HTR-8/SVneo (cell line): ENCODE results near the gene DESI1.
A peak's percentile ranks its signal among the peaks of the same experiment; 100 is the strongest.
"Not testable (repeated sequence)": the region's sequence is repeated elsewhere in the genome, so short reads cannot be mapped to it uniquely, and the experiment has no call there.

Source experiments
- DNase-seq: peaks from one replicate; pipeline ENCODE4 v3.0.0; 2011; ENCODE audit warnings: low spot score, mixed read lengths; ENCODE audit not compliant: insufficient read length
- FAIRE-seq: peaks from 2 replicates; lab custom pipeline; 2011; peaks lifted over from hg19 to GRCh38; lab: Jason Lieb, UNC

The DESI1 gene

DNA sequence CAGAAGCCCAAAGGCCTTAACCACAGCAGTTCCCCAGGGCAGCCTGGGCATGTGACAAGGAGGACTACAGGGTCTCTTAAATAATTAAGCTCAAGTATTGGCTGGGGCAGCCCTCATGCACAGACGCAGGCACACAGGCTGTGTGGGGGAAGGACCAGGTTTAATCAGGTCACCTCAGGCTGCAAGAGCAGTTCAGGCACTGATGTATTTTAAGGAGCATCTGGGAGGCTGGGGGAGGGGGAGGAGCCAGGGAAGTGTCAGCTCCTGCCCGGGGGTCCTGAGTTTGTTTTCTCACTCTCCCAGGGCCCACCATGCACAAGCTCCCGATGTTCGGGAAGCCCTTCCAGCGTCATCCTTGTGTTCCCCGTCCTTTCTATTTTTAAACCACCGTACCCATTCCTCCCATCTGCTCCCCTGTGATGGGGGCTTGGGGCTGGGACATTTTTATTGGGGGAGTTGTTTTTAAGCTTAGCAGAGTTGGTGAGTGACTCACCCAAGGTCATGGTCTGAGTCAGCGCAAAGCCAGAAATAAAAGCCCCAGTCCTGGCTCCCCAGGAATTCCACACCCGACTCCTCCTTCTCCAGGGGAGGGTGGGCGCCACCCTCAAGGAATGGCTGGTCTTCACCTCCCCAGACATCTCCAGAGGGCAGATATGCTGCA, 57.7 kb downstream of the DESI1 start:
- DNase-seq (peak; percentile 76), FAIRE-seq (no peak)

DNA sequence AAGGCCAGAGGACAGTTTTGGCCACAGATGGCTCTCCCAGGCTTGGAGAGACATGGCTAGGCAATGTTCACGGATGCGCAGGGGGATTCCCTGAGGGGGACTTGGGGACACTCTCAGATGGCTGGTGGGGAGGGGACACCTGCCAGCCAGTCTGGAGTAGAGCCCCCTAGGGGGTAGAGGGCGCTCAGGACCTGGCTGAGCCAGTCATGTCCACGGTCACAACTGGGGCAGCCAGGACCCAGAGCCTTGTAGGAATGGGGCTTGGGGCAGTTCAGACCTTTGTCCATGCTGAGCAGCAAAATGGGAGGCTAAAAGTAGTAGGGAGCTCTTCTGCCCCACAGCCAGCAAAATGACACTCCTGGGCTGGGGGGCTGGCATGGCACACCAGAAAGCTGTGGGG, 58.4 kb downstream of the DESI1 start:
- FAIRE-seq (no peak), DNase-seq (no peak)

DNA sequence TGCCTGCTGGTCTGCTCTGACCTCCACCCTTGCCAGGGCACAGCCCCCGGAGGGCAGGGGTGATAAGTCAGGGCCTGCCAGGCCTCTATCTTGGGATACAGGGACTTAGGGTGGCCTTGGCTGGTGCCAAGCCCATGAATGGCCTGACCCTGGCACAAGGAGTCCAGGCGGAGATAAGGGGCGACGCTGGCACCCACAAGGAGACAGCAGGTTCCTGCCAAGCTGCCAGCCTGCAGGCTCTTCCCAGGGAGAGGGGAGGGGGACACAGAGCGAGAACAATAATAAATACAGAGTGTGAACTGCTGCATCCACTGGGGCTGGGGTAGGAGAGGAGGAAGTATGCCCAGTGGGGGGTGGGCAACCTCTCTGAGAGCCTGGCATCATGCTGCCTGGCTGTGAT, 59.1 kb downstream of the DESI1 start:
- no peak for DNase-seq
- FAIRE-seq, result no peak

DNA sequence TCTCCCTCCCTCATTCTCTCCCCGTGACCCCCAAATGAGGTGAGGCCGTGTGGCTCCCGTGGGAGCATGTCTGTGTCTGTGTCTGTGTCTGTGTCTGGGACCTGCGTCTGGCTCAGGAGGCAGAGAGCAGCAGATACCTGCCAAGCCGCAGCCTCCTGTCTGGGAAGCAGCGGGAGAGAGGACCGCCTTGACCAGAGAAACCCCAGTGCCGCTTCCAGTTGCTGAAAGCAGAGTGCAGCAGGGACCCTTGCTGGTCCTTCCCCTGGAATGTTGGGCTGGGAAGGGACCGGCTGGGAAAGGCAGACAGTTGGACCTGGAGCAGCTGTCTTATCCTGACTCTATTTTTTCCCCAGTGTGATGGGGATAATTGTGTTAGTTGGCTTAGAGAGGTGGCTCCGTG, 59.5 kb downstream of the DESI1 start:
- FAIRE-seq, result no peak

DNA sequence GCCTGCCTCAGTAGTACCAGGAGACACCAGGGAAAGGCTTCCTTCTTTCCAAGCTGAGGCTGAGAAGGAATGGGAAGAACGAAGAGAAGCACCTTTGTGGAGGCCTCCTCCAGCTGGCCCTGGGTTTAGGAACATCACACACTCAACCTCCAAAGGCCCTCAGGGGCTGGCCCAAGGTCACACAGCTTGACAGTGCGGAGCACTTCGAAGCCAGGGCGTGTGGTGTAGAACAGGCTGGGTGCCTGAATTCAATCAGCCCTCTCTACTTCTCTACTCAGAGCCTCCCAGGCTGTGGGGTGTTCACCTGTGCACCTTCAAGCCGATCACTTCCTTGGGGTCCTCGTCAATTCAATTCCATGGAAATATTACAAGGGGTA, 60.8 kb downstream of the DESI1 start:
- DNase-seq (no peak), FAIRE-seq (no peak)

More for the DNA sequence above, 59.5 kb downstream of the DESI1 start:
- DNase-seq, result no peak

DNA sequence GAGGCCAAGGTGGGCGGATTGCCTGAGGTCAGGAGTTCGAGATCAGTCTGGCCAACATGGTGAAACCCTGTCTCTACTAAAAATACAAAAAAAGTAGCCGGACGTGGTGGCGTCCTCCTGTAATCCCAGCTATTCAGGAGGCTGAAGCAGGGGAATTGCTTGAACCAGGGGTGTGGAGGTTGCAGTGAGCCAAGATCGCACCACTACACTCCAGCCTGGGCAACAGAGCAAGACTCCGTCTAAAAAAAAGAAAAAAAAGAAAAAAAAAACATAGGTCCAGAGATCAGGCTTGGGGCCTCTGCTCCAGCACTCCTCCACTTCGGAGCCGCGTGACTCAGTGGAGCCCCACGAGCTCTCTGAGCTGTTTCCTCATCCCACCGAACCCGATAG, 62.6 kb downstream of the DESI1 start:
- not testable (repeated sequence) for FAIRE-seq, DNase-seq

DNA sequence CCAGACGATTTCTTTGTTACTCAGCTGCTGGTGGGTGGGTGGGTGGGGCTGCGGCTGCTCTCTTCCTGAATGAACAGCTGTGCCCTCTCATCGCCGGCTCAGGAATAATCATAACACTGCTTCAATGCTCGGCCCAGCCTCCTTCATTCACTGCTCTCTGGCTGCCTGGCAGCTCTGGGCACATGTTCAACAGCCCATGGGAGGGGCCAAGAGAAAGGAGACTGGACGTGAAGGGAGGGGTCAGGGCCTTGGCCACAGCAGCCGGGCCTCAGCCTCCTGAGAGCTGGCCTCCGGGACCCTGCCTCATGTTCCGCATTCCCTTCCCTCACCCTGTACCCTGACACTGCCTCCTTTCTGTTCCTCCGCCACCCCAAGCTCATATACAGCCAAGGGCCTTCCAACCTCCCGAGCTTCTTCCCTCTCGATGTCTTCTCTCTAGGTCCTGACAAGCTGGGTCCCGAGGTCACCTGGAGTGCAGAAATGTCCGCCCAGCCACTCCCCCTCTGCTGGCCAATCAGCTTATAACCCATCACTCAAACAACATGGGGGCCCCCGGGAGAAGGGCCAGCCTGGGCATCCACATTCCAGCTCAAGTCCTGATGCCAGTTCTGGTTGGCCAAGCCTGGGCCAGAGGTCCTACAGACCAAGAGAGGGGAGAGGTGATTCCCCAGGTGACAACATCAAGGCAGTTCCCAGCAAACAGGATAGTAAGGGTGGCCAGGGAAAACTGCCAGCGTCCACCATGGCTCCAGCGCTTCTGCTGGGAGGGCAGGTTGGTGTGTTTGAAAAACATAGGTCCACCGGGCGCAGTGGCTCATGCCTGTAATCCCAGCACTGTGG, 63.2 kb downstream of the DESI1 start:
- DNase-seq (peak; percentile 41), FAIRE-seq (no peak)

DNA sequence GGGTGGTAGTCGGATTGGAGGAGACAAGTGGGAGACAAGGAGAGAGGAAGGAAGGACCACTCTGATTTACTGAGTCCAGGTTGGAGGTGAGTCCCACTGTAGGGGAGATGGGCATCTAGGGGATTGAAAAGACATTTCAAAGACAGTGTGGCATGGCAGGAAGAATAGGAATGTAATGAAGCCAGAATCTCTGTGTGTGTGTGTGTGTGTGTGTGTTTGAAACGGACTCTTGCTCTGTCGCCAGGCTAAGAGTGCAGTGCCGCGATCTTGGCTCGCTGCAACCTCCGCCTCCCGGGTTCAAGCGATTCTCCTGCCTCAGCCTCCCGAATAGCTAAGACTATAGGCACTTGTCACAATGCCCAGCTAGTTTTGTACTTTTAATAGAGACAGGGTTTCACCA, 64.3 kb downstream of the DESI1 start:
- DNase-seq (no peak), FAIRE-seq (no peak)

DNA sequence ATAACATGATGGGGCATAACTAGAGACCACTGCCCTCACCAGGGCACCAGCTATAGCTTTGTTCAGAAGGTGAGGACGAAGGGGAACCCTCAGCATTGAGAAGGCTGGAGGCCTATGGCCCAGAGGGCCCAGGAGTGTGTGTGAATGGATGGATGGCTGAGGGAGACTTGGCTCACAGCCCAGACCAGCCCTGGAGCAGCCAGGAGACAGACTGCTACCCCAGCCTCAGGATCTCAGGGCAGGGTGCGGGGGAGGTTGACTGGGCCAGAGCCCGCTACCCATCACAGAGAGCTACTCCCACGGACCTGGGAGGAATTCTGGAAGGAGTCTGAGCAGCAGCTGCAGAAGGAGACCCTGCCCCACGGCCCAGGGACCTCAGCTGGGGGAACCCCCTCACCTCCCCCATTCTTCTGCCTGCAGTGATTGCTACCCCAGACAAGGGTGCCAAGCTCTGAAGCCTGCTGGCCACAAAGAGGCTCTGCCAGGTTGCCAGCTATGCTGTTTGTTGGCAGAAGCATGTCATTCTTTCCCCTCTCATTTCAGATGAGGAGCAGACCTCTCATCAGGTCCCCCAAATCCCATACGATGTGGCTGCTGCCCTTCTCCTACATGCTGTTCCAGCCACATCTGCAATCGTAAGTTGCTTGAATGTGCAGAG, 65.4 kb downstream of the DESI1 start:
- FAIRE-seq, result no peak

DNA sequence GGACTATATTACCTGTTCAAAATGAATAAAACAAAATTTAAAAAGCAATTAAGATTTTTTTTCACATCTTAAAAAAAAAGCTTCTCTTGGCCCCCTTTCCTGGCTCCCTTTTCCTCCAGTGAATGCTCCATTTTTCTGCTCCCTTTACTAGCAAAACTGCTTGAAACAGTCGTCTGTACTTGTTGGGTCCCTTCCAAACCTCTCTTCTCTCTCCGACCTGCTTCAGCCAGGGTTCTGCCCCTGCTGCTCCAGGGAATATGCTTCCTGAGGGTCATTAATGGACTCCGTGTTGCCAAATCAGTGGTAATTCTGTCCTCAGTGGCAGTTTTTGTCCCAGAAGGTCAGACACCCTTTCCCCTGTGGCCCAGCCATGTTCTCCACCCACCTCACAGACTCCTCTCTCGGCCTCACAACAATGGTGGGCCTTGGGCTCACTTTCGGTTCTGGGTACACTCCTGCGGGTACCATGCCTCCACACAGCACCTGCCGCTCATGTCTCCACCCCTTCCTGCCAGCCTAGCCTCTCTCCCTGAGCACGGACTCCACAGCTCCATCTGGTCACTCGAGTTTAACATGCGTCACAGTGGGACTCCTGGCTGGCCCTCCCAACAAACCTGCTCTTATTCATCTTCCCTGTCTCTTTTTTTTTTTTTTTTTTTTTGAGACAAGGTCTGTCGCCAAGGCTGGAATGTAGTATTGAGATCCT, 68.8 kb downstream of the DESI1 start:
- no peak for FAIRE-seq
- DNase-seq, result no peak

More for the DNA sequence above, 65.4 kb downstream of the DESI1 start:
- DNase-seq, result no peak

DNA sequence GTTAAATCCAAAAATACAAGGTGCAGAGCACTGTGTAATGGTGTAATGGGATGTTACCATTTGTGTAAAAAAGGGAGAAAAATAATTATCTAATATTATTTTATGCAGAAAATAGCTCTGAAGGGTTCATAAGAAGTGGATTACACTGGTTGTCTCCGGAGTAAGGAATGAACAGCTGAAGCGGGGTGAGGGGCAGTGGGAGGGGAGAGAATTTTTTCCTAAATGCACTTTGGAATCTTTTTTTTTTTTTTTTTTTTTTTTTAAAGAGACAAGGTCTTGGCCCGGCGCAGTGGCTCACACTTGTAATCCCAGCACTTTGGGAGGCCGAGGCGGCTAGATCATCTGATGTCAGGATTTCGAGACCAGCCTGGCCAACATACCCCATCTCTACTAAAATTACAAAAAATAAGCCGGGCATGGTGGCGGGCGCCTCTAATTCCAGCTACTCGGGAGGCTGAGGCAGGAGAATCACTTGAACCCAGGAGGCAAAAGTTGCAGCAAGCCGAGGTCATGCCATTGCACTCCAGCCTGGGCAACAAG, 69.8 kb downstream of the DESI1 start:
- DNase-seq, result no peak
- no peak for FAIRE-seq

DNA sequence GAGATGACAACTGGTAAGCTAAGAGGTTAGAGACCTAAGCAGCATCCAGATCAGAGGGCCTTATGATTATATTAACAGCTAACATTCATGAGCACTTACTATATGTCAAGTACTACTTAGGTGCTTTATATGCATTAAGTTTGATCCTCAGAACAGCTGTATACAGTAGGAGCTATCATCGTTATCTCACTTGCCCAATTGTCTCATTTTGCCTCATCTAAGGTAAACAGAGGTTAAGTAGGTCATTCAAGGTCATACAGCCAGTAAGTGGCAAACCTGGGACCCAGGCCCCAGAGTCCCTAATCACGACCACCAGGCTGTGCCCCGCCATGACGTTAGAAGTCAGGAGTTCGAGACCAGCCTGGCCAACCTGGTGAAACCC, 72.0 kb downstream of the DESI1 start:
- FAIRE-seq, result no peak
- no peak for DNase-seq
